GM19043 (cell line): ENCODE data around the gene REV3L.
A peak's percentile ranks its signal among the peaks of the same experiment; 100 is the strongest.
"Not testable (repeated sequence)": the region's sequence is repeated elsewhere in the genome, so short reads cannot be mapped to it uniquely, and the experiment has no call there.

ENCODE experiments used
- ATAC-seq: cut with Tn5 transposase; IDR thresholded peaks from one replicate; pipeline ENCODE4 v1.9.1; 2021; ENCODE audit warnings: low read depth; ENCODE audit not compliant: unreplicated experiment

Gene REV3L

DNA sequence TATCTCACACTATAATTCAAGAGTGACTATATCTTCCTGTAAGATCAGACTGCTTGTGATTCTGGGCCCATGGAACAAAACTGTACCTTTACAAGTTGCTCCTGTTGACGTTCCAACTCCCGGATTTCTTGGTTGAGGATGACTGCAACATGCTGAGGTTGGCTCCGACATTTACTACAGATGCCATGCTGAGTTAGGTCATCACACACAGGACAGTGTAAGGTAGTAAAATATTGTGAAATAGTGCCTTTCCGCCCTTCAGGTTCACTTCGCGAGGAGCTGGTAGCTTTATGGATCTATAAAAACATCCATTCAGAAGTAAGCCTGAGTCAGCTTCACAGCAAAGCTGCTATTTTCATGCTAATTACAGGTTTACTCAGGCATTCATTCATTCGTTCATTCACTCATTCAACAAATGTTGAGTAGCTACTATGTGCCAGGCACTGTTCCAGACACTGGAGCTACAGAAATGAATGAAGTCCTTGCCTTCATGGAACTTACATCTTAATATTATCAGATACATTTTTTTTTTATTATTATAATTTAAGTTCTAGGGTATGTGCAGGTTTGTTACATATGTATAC is 175.7 kb downstream of the REV3L start:
- no peak for ATAC-seq

DNA sequence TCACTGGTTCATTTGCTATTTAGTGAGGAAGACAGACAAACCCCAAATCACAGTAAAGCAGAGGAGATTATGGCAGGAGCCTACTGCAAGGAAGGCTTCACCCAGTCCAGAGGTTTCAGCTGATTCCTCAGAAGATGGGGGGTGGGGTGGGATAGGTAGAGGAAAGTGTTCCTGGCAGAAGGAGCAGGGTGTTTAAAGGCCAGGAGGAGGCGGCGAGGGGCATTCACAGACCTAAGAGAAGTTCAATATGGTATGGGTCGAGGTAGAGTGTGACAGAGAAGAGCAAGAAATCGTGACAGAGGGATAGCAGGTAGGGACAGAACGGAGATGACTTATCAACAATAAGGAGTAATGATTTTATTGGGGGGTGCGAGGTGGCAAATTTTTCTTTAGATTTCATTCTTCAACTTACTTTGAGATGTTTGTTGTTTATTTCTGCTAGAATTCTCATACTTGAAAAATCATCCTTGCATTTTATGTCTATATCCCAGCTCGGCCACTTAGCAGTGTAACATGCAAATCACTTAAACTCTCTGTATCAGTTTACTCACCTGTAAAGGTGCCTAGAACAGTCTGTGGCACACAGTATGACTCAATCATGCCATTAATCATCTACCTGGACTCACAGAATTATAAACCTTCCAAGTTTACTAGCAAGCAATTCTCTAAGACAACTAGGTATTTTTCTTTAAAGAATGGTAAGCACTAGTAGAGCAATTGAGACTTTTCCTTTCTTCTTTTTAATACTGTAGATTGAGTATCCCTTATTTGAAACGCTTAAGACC is 176.7 kb downstream of the REV3L start:
- ATAC-seq: no peak

DNA sequence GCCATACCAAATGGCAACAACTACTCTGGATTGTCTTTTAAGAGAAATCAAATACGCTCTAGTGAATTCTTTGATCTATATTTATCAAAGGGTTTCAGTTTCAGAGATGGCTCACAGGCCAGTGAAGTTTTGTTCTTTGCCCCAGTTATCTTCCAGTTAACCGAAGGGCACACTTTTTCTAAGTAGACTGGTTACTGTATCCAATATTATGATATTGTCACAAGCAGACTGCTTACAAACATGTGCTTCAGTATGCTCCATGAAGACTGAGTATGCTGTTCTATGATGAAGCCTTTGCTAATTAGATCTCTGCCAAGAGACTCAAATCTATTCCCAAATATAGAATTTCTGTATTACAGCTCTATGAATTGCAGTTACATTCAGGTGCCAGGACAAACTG is 181.1 kb downstream of the REV3L start:
- peak; percentile 52 for ATAC-seq

DNA sequence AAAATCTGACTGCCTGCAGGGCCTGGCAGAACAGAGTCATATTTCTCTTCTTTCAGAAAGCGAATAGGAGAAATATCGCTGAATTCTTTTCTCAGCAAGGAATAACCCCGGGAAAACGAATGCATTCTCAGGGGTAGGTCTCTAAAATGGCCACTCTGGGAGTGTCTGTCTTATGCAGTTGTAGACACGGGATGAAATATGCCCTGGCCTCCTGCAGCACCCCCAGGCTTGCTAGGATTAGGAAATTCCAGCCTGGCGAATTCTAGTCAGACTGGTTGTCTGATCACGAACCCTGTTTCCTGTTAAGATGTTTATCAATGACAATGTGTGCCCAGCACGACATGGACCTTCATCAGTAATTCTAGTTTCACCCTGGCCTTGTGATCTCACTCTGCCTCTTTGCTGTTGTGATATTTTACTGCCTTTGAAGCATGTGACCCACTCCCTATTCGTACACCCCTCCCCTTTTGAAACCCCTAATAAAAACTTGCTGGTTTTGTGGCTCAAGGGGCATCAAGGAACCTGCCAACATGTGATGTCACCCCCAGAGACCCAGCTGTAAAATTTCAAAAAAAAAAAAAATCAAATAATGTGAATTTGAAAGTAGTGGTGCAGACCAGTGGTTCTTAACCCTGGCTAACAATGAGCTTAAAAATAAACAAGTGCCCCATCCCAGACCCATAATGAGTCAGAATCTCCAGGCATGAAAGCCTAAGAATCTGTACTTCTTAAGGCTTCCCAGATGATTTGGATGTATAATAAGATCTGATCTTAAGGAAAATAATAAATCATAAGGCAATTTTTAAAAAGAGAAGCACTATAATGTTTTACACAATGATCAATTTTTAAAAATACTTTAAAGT is 181.8 kb downstream of the REV3L start:
- ATAC-seq: not testable (repeated sequence)

DNA sequence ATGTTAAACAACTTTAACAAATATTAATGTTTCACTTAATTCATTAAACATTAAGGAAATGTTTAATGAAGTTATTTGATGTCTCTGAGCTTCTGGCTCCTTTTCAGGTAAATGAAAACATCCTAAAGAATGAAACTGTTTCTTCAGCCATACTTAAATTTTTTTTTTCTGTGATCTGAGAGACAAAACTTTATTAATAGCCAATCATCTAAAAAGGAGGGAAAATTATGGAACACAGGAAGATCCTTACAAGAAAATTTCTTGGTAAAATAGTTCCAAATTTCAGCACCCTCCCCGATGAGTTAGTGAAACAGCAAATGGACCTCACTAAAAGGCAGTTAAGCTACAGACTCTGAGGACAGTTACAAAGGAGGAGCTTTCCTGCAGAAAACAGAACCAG is 185.2 kb downstream of the REV3L start:
- ATAC-seq: no peak

DNA sequence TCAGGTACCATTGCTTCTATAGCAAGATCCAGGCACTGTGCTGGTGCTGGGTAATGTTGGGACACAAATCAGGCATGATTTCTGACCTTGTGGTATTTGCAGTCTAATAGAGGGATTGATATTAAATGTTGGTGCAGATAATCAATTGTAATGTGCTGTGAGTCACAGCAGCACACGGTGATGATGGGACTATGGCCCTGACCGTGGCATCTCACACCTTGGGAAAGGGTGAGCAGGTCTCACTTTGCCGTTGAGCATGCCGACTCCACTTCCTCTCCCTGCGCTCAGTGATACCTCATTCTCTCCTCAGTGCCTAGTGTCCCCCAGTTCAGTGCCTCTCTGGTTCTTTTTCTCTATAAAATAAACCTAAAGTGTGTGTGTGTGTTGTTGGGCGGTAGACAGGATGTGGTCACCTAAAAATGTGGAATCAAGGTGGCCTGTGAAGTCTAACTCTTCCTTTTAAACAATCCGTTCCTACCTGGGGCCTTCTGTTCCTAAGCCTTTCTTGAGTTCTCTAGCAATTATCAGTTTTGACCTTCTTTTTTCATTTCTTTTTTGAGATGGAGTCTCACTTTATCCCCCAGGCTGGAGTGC is 188.5 kb downstream of the REV3L start:
- no peak for ATAC-seq

DNA sequence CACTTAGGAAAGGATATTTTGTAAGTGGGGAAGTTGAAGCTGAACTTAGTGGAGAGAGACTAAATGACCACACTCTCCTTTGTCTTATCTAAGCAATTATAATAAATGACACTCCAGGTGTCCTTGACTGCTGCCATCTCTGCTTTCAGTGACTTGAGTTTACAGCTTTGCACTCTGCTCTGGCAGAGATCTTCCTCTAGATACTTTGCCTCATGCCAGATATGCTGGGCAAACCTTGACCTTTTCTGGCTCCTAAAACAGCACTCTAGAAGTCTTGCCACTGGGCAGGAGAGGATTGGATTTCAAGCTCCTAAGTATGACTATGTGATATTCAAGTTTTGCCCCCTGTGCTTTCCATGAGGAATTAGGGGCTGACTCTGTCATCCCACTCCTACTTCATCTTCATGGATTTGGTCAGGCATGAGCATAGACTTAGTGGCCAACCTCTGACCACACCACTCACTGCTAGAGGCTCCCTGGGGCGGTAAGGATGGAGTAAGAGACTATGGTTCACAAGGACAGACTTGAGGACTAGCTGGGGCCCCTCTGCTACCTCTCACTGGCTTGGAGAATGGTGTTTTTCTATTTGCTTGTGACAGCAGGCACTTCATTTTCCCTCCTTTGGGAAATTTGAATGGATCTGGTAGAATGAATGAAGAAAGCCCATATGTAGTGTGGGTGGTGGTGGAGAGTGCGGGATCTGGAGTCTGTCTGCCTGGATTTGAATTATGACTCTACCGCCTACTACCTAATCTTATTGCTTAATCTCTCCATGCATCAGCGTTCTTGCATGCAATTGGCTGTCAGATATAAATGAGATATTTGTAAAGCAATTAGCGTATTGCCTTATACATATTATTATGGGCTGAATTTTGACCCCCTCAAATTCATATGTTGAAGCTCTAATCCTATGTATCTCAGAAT is 191.4 kb downstream of the REV3L start:
- peak; percentile 23 for ATAC-seq

DNA sequence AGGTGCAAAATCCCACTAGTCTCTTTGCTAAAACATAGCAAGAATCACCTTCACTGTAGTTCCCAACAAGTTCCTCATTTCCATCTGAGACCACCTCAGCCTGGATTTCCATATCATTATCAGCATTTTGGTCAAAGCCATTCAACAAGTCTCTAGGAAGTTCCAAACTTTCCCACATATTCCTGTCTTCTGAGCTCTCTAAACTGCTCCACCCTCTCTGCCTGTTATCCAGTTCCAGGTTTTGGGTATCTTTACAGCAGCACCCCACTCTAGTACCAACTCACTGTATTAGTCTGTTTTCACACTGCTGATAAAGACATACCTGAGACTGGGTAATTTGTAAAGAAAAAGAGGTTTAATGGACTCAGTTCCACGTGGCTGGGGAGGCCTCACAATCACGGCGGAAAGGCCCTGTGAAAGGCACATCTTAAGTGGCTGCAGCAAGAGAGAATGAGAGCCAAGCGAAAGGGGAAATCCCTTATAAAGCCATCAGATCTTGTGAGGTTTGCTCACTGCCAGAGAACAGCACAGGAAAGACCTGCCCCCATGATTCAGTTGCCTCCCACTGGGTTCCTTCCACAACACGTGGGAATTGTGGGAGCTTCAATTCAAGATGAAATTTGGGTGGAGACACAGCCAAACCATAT is 192.2 kb downstream of the REV3L start:
- ATAC-seq: peak; percentile 92

DNA sequence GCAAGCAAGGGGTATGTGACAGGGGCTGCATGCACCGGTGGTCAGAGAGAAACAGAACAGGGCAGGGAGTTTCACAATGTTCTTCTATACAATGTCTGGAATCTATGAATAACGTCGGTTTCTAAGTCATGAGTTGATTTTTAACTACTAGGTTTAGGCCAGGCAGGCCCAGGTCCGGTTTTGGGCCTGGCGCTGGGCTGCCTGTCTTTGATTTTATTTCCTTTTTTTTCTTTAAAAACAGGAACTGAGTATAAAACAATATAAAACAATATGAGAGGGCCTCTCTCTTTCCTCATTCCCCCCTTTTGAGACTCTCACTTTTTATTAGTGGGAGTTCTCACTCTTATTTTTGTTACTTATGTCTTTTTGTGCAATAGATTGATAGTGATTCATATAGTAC is 198.7 kb downstream of the REV3L start:
- ATAC-seq: not testable (repeated sequence)

DNA sequence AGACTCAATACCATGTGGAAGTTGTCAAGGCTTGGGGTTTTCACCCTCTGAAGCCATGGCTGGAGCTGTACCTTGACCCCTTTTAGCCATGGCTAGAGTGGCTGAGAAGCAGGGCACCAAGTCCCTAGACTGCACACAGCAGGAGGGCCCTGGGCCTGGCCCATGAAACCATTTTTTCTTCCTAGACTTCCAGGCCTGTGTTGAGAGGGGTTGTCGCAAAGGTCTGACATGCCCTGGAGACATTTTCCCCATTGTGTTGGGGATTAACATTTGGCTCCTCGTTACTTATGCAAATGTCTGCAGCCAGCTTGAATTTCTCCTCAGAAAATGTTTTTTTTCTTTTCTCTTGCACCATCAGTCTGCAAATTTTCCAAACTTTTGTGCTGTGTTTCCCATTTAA is 199.3 kb downstream of the REV3L start:
- no peak for ATAC-seq

DNA sequence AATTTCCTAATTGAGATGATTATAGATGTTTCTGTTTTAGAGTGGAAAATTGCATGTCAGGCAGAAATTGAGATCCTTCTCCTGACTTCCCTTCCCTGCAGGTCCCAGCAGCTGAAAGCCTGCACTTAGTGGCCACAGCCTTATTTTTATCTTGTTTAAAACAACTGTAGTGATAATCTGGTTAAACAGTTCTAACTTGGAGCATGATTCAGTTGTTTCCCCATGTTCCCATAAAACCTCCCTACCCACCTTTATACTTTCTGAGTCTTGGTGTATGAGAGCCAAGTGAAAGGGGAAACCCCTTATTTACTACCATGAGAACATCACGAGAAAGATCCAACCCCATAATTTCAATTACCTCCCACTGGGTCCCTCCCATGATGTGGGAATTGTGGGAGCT is 200.5 kb downstream of the REV3L start:
- ATAC-seq: no peak

DNA sequence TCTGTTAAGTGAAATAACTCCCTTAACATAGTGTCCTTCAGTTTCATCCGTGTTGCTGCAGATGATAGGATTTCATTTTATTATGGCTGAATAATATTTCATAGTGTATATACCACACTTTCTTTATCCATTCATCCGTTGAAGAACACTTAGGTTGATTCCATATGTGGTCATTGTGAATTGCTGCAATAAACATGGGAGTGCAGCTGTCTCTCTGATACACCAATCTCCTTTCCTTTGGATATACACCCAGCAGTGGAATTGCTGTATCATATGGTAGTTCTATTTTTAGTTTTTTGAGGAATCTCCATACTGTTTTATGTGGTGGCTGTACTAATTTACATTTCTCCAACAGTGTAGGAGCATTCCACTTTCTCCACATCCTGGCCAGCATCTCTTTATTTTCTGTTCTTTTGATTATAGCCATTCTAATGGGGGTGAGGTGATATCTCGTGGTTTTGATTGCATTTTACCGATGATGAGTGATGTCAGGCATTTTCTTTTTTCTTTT is 202.5 kb downstream of the REV3L start:
- no peak for ATAC-seq

DNA sequence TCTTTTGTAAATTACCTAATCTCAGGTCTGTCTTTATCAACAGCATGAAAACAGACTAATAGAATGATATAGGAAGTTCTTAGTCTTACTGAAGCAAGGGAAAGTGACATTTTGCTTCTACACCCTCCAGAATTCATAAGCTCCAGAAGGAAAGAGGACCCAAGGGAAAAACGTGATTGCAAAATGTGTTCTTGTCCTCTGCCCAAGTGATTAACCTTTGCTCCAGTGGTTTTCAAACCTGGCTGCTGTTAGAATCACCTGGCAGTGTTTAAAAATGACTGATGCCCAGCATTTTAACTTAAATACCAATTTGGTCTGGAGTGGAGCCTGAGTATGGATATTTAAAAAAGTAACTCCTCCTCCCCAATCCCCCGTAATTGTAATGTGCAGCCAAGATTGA is 204.3 kb downstream of the REV3L start:
- ATAC-seq: no peak

DNA sequence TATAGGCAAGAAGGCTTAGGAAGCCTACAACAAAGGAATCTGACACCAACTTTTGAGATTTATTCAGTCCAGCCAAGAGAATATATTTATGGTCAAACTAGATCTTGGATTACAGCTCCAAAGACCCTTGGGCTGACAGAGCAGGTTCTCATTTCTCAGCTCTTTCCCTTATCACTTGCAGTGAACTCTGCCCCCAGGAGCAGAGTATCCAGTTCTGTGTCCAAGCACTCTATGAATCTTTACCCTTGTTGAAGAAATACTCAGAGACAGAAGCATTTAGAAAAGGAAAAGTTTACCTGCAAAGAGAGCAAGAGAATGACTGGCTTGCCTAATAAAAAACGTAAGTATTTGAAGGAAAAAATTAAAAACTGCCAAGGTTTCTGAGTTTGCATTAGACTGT is 205.2 kb downstream of the REV3L start:
- no peak for ATAC-seq

DNA sequence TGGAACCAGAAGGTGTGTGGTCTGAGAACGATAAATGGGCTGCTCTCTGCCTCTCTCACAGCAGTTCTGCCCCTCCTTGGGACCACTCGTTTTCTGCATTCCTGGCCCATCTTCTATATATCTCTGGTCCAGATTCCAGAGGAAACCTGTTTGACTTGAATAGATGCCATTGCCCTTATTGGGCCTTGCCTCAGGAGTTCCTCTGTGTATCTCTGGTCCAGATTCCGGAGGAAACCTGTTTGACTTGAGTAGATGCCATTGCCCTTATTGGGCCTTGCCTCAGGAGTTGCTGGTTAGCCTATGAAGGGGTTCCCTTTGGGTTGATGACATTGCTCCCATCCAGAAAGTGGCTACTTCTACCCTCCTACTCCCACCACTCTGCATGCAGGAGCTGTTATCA is 206.3 kb downstream of the REV3L start:
- no peak for ATAC-seq

DNA sequence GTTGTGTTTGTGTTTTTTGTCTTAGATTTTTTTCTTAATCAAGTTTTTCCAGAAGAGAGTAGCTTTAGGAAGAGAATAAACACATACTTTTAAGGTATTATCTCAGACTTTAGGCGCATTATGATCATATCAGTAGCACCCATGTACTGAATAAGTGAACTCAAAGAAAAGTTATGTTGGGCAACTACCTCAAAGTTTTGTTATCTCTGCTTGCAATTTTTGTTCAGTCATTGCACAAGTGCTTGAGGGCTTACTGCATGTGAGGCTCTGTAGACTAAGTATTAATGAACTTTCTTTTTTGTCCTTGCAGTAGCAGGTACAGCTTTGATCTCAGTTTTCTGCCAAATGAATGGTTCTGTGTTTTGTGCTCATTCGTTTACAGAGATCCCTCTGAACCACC is 206.7 kb downstream of the REV3L start:
- ATAC-seq: no peak

DNA sequence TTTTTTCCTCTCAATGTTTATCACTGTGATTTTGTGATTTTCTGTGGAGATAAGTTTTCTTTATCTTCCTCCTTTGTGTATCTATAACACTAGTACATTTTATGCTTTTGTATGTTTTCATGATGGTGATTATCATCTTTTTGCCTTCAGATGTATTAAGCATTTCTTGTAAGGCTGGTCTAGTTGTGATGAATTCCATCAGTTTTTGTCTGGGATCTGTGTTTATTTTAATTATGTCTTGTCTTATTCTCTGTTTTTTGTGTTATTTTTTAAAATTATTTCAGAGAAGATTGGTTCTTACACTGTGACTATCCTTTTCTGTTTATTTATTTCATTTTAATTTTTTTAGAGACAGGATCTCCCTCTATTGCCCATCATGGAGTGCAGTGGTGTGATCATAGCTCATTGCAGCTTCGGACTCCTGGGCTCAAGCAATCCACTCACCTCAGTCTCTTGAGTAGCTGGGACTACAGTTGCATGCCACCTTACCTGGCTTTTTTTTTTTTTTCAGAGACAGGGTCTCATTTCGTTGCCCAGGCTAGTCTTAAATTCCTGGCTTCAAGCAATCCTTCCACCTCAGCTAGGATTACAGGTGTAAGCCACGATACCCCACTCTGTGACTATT is 208.3 kb downstream of the REV3L start:
- no peak for ATAC-seq

DNA sequence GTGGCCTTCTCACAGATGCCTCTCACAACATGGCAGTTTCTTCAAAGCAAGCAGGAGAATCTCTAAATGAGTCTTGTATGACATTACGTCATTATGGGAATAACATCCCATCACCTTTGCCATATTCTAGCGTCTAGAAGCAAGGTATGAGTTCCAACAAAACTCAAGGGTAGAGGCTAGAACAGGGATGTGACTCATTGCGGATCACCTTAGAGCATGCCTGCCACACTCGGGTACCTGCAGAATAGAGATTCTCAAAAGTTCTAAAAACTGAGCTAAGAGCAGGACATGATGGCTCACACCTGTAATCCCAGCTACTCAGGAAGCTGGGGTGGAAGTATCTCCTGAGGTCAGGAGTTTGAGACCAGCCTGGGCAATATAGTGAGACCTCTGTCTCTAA is 212.9 kb downstream of the REV3L start:
- no peak for ATAC-seq

DNA sequence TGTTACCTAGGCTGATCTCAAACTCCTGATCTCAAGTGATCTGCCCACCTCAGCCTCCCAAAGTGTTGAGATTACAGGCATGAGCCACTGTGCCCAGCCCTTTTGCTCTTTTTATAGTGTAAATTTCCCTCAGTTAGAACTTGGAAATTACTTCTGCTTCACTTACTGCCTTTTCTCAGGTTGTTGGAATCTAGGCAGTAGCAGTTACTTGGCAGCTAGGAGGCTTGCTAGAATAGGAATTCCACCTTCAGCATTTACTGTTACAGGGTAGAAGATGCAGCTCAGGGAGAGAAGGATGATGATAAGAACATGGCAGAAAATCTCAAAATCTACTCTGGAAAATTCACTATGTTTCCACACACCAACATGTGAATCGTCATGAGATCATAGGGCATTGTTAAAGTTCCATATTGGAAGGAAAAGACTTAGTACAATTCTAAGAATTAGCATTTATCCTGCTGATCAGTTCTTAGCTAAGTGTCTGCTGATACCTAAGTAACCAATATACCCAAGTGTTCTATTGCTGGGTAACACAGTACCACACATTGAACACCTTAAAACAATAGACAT is 213.5 kb downstream of the REV3L start:
- no peak for ATAC-seq
